Myocyte (in vitro differentiated cells): ENCODE measurements around the gene GRIK4. TPM values are rescaled to one million over a fixed set of nuclear protein-coding genes. Genes with fewer than 3 reads are reported as not detected.

Experiments used
- DNase-seq: peaks from one replicate; pipeline ENCODE4 v3.0.0-alpha.2; 2012; ENCODE audit warnings: low read depth
- total RNA-seq: library from RNA; depleted of rRNA; stranded (reverse); fragments of >200 nt; gene quantifications from 2 replicates; pipeline ENCODE4 v1.2.3, GENCODE V29; 2014

The GRIK4 gene
- total RNA-seq, 1 donor from 2014 or later: 0.27 TPM

DNA sequence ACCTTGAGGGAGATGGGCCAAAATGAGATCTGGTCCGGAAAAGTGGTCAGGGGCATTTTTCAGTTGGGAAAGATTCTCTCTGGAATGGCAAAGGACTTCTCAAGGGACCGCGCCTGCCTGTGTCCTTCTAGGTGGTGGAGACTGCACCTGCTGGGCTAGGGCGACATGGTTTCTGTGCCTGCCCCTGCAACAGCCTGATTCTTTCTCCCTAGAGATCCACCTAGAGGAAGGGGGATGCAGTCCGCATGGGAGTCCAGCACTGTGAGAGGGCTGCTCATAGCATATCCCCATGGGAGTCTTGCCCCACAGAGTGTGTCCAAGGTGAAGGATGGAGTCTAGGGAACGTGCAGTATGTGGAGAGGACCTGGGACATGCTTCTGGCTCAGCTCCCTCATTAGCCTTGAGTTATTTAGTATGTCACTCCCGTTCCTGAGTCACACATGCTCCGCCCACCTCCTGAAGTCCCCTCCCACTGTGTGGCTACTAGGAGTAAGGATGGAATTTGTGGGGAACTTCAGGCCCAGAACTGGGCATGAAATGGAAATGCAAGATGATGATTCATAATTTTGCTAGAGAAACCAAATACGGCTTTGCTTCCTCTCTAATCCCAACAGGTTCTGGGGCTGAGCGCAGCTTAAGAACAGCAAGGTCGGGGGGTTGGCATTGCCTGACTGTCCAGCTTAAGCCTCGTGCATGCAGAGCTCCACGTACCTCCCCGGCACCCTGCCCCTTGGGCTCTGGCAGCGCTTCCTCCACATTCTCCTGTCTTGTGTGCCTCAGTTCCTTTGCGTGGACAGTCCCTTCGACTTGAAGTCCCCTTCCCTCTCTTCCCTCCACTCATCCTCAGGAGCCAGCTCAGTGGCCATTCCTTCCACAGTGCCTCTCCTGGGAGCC, 35.0 kb downstream of the GRIK4 start:
- DNase-seq: peak; percentile 98

DNA sequence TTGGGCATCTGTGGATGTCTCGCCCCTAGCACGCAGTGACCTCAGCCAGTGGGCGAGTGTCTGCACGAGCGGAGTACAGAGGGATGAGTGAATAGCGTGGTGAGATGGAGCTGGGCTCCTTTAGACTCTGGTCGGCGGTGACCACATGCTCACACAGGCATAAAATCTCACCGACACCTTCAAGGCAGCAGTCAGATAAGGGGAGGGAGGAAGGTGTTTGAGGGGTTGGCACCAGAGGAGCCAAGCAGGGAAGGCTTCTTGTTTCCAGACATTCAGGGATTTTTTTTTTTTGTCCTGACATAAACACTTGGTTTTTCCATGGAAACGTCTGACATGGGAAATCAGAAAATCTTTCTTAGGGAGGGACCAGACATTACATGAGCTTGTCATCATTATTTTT, 35.8 kb downstream of the GRIK4 start:
- DNase-seq: peak; percentile 50

DNA sequence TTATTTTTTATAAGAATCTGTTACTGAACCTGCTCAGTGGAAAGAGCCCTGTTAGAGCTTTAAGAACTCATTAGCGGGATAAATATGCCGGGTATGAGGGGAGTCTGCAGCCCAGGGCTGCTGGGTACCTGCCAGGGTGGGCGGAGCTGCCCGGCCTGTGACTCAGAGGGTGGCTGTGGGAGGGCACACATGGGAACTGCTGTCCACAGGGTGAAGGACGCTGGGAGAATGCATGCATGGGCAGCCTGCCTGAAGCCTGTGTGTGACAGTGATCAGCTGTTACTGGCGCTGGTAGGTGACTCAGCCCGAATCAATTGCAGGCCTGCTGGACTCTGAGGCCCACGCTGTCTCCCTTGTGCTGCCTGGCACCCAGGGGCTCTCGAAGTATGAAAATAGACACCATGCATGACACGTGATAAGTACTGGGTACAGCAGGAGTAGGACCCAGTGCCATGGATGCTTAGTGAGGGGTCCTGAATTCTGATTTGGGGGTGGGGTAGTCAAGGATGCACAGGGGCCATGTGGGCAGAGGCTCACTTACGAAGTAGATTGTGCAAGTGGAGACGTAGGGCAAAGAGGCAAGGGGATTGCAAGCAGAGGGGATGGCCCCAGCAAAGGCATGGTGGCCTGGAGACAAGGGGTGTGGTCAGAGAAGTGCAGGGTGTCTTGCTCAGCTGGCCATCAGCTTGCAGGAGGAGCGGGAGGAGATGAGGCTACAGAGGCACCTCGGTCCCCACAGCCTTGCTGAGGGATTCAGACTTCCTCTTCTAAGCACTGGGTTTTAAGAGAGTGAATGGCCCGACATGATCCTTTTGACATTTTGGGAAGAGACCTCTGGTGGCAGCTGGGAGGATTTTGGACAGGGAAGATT, 36.5 kb downstream of the GRIK4 start:
- DNase-seq: peak; percentile 99

DNA sequence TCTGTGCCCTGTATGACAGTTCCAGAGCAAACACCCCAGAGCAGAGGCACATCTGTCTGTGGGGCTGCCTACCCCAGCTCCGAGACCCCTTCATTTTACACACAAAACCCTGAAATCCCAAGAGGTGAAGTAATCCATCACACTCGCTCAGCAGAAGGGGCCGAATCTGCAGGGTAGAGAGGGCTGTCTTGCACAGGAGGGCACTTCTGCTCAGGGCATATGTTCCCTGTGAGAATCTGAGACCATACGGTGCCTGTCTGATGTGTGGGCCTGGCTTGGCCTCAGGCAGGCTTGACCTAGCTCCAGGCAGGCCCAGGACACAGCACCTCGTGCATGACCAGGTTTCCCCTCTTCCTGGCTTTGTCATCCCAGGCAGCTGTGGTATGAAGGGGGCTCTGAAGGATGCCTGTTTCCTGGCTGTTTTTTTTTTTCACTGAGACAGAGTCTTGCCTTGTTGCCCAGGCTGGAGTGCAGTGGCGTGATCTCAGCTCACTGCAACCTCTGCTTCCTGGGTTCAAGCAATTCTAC, 37.2 kb downstream of the GRIK4 start:
- no peak for DNase-seq

DNA sequence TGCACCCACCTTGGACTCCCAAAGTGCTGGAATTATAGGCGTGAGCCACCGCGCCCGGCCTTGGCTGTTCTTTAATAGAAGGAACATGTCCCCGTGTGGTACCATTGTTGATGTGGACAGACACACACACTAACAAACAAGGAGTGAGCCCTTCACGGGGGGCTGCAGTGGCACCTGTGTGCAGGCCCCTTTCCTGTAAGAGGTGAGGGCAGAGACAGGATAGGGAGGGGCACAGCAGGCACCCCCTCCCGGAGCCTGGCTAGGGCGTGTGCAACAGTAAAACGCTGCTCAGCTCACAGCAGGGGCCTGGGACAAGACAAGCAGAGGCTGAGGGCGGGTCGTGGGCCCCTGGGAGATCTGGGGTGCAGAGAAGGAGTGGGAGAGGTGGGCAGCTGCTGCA, 37.8 kb downstream of the GRIK4 start:
- DNase-seq: no peak

DNA sequence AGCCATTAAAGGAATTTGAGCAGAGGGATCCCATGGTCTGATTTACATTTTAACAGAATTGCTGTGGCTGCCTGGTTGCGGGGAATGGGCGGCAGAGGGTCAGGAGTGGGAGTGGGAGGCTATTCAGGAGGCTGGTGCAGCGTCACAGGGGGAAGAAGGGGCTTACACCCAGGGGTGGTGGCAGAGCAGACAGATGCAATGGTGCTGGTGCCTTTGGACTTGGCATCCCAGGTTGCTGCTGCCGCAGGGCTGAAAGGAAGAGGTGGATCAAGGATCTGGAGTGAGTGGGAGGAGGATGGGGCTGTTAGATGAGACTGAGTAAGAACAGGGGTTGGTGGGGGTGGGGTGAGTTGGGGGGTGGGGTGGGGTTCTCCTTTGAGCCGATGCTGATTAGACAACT, 38.5 kb downstream of the GRIK4 start:
- no peak for DNase-seq

DNA sequence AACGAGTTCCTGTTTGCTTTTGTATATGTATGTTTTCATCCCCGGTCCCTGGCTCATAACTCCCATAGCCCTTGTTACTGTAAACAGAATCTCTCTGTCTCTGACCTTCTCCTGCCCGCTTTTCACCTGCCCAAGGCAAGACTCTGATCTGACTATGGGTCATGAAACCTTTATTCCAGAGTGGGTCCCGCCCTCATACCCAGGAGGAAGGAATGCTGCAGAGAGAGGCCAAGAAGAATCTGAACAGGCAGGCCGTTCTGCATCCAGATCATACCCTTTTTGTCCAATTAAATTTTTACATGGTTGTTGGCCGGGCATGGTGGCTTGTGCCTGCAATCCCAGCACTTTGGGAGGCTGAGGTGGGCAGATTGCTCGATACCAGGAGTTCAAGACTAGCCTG, 39.6 kb downstream of the GRIK4 start:
- no peak for DNase-seq

DNA sequence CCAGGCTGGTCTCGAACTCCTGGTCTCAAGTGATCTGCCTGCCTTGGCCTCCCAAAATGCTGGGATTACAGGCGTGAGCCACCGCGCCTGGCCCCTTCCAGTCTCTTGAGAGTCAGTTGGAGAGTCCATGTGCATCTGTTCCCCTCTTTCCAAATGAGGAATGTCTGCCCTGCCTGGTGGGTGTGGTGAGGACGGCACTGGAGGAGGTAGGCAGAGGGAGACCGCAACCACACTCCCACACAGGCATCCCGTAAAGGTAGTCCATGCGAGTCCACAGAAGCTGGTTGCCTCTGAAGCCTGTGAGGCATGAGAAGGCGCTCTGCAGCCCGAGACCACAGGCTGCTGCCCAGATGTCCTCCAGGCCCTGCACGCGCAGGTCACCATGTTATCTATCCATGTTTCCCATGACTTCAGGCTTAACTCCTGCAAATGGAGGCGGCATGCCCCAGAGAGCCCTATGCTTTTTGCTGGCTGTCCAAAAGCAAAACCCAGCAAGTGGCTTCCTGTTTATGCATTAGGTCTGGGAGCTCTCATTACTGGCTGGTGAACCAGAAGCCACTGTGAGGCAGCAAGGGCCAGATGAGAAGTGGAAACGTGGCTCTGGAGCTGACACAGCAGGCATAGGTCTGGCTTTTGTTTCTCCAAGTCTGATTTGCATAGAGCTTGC, 43.4 kb downstream of the GRIK4 start:
- DNase-seq: no peak

DNA sequence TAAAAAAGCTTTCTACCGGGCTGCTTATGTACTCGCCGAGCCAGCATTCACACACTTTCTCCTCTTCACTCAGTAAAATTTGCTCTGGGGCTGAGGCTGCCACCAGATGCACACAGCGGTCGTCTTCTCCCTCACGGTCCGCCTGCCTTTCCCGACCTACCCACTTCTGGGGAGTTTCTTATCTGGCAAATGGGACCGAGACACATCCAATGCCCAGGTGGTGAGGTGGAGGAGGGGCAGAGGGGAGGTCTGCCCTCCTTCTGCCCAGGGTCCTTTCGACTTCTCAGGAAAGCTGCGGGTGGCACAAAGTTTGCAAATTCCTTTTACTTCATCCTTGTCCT, 43.9 kb downstream of the GRIK4 start:
- no peak for DNase-seq

DNA sequence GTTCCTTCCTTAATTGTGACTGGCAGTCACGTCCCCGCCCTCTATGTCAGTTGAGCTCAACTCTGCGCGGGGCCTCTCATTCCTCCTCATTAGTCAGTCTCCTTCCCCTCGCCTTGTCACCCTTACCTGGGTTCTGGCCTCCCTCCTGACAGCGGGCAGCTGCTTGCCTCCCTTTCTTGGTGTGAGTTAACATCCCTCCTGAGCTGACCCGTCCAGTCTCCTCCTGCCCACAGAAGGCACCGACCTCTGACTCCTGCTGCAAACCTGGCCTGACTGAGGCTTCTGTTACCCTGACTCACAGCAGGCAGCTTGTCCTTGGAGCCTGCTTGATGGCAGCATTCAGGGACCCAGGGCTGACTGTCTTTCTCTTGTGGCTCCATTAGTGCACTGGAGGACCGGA, 45.2 kb downstream of the GRIK4 start:
- no peak for DNase-seq

DNA sequence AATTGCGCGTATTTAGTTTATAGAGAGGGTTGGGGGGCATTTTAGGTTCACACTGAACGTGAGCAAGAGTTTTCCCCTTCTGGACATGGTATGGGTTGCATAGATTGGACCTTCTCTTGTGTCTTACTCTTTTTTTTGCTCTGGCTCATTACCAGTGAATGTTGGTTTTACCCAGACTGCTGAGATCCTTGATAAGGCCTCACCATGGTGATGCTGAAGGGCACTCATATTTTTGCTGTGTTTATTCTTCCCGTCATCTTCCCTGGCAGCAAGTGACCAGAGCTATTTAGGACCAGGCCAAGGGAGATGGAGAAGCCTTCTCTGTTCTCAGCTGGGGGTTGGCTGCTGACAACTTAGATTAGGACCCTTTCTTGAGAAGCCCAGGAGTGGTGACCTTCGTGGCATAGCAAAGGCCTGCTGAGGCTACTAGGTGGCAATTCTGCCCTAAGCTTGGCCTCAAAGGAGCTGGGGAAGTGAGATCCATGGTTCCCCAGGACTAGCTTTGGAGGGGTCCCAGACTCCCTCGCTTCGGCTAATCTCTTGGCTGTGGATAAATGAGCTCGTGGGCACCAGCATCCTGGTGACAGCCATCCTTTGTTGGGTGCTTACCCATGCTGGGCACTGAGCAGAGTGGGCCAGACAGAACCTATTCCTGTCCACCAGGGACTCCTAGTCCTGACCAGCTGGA, 47.3 kb downstream of the GRIK4 start:
- no peak for DNase-seq

DNA sequence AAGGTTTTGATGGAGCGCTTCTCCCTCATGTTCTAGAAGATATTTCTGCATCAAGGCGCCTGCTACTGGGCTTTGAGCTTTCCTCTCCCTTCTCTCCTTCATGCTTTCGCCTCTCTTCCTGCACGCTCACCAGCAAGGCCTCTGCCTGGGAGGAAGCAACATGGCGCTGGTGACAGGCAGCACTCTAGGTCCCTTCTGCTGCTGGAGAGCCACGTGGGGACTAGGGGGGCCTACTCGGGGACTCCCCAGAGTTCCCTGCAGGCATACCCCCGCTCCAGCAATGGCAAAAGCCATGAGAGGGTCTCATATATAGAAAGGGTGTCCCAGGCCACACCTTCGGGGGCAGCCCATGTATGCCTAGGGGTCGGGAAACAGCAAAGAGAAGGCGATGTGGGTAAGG, 49.7 kb downstream of the GRIK4 start:
- no peak for DNase-seq

DNA sequence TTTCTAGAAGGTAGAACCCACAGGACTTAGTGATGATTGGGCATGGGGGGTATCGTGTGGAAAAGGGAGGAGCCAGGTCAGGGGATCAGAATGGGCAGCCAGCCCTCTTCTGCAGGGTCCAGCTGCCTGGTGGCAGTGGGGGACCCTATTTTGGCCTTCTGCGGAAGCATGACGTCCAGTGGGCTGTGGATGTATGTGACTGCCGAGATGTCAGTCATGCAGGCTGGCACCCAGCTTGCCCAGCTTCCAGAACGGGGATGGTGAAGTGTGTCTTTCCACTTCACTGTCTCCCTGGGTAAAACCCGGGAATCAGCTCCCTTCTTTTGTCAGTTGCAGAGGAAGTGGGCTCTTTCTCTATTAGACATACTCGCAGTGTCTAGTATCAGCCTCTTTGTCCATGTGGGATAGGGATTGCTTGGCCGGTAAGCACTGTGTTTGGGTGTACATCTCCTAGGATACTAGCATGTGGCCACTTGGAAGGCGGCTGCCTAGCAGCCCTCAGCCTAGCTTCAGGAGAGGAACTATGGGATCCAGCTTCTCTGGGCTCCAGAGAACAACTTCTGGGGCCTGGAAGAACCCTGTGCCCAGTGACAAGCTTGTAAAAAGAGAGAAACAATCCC, 51.4 kb downstream of the GRIK4 start:
- no peak for DNase-seq

DNA sequence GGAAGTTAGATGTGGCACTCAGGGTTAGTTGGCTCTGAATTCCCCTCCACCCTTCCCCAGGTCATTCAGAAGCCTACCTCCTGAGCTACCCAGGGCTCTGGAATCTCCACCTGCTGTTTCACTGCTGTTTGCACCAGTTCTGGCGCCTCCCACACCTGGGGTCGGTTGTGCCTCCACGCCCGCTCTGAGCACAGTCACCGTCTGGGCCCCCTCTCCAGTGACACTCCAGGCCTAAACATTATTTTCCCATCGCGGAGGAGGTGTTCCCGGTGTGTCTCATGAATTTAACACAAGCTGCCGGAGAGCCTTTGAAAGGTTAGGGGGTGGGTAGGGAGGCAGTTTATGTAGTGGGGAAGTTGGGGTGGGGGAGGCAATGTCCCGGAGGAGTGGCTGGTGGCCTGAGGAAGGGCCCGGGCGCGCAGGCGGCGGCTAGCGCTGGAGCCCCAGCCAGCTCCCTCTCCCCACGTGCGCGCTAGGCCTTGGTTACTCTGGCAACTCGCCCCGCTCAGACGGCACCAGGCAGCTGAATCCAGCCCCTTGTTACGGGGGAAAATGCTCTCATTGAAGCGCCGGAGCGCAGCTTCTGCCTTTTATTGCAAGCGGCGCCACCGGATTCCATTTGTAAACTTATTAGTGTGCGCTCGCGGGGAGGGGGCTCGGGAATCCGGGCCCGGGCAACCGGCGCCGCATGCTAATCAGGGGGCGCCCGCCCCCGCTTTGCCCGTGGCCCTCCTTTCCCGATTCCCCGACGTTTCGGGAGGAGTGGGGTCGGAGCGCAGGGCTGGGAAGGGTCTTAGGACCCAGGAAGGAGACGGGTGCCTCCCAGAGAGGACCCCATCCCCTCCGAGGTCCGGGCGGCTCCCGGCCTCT, 52.4 kb downstream of the GRIK4 start:
- DNase-seq: no peak

DNA sequence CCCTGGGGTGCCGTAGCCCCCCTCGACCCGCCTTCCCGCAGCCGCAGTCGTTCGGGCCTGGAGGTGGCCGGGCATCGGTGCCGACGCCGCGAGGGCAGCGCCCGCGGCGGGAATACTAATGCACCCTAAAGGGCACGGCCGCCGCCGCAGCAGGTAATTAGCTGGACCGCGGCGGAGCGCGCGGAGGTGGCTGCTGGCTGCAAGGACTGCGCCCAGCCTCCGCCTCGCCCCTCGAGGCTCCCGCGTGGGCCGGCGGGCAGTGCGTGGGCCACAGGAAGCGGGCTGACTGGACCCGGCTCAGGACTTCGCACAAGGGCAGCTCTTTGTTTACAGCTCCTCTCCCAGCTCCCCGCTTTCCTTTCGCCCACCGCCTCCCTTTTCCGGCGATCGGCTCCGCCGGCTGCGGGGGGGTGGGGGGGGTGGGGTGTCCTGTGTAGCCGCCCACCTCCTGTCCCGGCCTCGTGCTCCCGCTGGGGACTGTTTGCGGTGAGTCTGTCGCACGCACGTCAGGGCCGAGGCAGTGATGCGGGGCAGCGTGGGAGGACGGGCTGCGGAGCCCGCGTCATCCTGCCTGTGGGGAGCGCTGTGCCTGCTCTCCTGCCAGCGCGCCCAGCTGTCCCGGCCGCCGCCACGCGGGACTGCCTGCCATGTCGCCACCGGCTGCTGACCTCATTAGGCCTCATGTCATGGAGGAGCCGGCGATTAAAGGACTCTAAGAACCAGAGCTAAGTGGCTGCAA, 53.2 kb downstream of the GRIK4 start:
- peak; percentile 74 for DNase-seq

DNA sequence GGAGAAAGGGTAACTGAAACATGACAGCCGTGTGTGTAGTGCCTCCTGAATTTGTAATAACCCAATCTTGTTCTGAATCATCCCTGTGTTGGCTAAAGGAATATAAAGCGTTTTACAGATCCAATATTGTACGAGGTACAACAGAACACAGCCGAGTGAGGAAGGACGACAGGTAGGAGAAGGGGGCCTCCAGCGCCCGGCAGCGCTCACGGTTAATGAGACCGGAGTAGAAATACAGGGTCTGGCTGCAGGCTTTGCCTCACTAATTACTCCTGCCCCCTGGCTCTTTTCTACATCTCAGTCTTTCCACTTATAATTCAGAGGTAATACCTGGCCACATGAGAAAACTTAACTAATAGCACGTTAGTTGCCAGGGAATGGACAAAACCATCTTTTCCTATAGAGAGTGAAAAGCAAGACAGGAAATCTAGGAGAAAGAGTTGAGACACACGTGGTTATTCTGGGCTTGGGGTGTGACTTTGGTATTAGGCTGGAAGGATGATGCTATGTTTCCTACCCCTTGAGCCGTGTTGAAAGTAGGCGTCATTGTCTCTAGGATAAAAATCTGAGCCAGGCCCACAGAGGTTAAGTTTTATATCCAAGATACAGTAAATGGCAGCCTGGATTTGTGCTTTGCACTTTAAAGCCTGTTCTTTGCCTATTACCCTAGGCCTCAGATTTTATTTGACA, 54.1 kb downstream of the GRIK4 start:
- no peak for DNase-seq

DNA sequence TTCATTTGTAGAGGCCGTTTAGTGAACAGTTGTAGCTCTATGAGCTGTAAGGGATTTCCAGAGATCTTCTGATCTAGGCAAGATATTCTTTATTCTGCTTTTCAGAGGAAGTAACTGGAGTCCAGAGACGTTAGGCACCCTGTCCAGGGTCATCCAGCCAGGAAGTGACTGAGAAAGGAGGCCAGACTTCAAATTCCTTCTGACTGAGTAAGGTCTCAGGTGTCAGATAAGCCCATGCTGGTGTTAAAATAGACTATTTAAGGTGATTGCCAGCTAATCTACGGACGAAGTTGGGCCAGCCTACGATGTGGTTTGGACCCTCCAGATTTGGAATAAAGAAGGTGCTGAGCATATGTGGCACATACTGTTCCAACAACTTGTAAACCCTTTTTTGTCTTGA, 54.6 kb downstream of the GRIK4 start:
- DNase-seq: peak; percentile 16

DNA sequence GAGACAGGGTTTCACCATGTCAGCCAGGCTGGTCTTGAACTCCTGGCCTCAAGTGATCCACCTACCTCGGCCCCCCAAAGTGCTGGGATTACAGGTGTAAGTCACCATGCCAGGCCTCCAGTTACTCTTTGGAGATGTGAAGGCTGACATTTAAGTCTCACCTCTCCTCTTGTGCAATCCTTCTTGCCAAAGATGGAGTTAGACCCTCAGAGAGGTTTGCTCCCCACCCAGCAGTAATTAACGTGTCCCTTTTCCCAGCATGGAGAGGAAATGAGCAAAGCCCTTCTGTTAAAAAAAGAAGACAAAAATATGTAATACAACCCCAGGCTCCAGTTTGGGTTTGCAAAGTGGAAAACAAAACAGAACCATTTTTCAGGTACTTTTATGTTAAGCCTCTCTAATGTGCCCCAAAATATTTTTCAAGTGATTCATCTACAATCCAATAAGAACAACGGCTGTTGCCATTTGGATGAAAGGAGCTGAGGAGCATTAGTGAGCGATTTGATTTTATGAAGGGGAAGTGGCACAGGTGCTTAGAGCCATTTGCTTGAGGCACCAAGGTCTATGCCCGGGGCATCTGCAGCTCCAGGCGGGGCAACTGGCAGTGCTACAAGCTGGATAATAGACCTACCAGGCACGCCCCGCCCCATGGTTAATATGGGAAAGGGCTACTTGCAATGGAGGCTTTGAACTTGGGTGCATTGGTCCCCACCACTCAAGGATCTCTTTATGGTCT, 57.2 kb downstream of the GRIK4 start:
- no peak for DNase-seq
